Measurements from ENCODE around the gene MRGPRF.

MRGPRF gene

GRCh38 chr11:69039501-69039900 is 26.5 kb upstream of the MRGPRF start:
- TF ChIP-seq CTCF (conservative IDR thresholded peaks at IDR 0.05; ENCODE audit: low read depth, low read length) = no peak
- DNase-seq (ENCODE audit: low read depth) = no peak

GRCh38 chr11:69037544-69037943 is 24.5 kb upstream of the MRGPRF start:
- no peak overlapping the region for H3K4me3 ChIP-seq (ENCODE audit: low read depth, low read length)
- no peak for DNase-seq (ENCODE audit: low read depth)
- TF ChIP-seq CTCF (conservative IDR thresholded peaks at IDR 0.05; ENCODE audit: low read depth, low read length) = no peak

More at GRCh38 chr11:69039501-69039900, 26.5 kb upstream of the MRGPRF start:
- H3K4me3 ChIP-seq (ENCODE audit: low read depth, low read length) = no peak overlapping the region

GRCh38 chr11:69037074-69037473 is 24.0 kb upstream of the MRGPRF start:
- TF ChIP-seq CTCF (conservative IDR thresholded peaks at IDR 0.05; ENCODE audit: low read depth, low read length) = no peak
- DNase-seq (ENCODE audit: low read depth) = no peak
- H3K4me3 ChIP-seq (ENCODE audit: low read depth, low read length) = no peak overlapping the region

GRCh38 chr11:69035946-69036340 is 22.9 kb upstream of the MRGPRF start:
- no peak for TF ChIP-seq CTCF (conservative IDR thresholded peaks at IDR 0.05; ENCODE audit: low read depth, low read length)
- no peak for DNase-seq (ENCODE audit: low read depth)
- no peak overlapping the region for H3K4me3 ChIP-seq (ENCODE audit: low read depth, low read length)

- DNase-seq (ENCODE audit: low read depth) = no peak
- no peak overlapping the region for H3K4me3 ChIP-seq (ENCODE audit: low read depth, low read length)
- TF ChIP-seq CTCF (conservative IDR thresholded peaks at IDR 0.05; ENCODE audit: low read depth, low read length) = no peak
Measured at GRCh38 chr11:69035150-69035945, 22.3 kb upstream of the MRGPRF start.

- no peak for DNase-seq (ENCODE audit: low read depth)
- no peak overlapping the region for H3K4me3 ChIP-seq (ENCODE audit: low read depth, low read length)
- no peak for TF ChIP-seq CTCF (conservative IDR thresholded peaks at IDR 0.05; ENCODE audit: low read depth, low read length)
Measured at GRCh38 chr11:69034123-69034867, 21.2 kb upstream of the MRGPRF start.

Data from choroid plexus epithelial cell (primary cell).